OCI-LY1 (cell line): ENCODE measurements around the gene CDIPT.

ENCODE experiments used
- EZH2 ChIP-seq: fragments of 200-600 bp; sonication (generic), shearing (Covaris generic); IDR thresholded peaks from 2 replicates; pipeline ENCODE4 v1.8.0; 2017; ENCODE audit warnings: borderline replicate concordance, mixed run types, mild to moderate bottlenecking, antibody characterized with exemption, low read length, moderate library complexity, mixed read lengths
- TF ChIP-seq, protein P1 (sequence below): fragments of 200-600 bp; sonication (generic), shearing (Covaris generic); IDR thresholded peaks from 2 replicates; pipeline ENCODE4 v1.5.1; 2017; ENCODE audit warnings: mild to moderate bottlenecking, antibody characterized with exemption, low read length, moderate library complexity, mixed read lengths

GRCh38 chr16:29903590-29903989 lies 40.6 kb upstream of the CDIPT start:
- TF ChIP-seq, protein P1, sequence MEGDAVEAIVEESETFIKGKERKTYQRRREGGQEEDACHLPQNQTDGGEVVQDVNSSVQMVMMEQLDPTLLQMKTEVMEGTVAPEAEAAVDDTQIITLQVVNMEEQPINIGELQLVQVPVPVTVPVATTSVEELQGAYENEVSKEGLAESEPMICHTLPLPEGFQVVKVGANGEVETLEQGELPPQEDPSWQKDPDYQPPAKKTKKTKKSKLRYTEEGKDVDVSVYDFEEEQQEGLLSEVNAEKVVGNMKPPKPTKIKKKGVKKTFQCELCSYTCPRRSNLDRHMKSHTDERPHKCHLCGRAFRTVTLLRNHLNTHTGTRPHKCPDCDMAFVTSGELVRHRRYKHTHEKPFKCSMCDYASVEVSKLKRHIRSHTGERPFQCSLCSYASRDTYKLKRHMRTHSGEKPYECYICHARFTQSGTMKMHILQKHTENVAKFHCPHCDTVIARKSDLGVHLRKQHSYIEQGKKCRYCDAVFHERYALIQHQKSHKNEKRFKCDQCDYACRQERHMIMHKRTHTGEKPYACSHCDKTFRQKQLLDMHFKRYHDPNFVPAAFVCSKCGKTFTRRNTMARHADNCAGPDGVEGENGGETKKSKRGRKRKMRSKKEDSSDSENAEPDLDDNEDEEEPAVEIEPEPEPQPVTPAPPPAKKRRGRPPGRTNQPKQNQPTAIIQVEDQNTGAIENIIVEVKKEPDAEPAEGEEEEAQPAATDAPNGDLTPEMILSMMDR = no peak
- no peak for TF ChIP-seq EZH2
